T-helper 9 cell (primary cell): ENCODE data around the gene ZNF281.

Experiments
- DNase-seq: peaks from one replicate; pipeline ENCODE4 v3.0.0-alpha.2; 2020

ZNF281 gene

DNA sequence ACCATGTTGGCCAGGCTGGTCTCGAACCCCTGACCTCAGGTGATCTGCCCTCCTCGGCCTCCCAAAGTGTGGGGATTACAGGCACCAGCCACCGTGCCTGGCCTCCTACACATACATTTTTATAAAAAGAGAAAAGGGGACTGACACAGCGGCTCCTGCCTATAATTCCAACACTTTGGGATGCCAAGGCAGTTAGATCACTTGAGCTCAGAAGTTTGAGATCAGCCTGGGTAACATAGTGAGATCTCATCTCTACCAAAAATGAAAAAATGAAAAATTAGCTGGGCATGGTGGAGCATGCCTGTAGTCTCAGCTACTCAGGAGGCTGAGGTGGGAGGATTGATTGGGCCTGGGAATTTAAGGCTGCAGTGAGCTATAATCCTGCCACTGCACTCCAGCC is 23.4 kb downstream of the ZNF281 start:
- no peak for DNase-seq

DNA sequence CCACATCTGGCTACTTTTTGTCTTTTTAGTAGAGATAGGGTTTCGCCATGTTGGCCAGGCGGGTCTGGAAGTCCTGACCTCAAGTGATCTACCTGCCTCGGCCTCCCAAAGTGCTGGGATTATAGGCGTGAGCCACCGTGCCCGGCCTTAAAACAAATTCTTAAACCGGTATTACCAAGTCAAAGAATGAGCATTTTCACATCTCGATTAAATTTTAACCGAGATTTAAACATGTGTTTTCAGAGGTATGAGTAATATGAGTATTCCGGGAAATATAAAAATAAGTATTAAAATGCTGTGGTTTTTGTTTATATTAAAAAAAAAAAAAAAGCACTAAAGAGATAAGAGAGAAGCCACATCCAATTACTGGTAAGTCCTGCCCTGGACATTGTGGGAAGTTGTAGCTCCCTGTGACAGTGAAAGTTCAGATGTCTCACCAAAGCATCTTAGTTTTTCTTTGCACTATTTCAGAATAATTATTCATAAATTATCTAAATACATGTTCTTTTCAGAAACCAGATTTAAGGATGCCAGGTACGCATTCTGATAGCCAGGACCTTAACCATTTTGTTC is 24.9 kb downstream of the ZNF281 start:
- DNase-seq, result no peak

DNA sequence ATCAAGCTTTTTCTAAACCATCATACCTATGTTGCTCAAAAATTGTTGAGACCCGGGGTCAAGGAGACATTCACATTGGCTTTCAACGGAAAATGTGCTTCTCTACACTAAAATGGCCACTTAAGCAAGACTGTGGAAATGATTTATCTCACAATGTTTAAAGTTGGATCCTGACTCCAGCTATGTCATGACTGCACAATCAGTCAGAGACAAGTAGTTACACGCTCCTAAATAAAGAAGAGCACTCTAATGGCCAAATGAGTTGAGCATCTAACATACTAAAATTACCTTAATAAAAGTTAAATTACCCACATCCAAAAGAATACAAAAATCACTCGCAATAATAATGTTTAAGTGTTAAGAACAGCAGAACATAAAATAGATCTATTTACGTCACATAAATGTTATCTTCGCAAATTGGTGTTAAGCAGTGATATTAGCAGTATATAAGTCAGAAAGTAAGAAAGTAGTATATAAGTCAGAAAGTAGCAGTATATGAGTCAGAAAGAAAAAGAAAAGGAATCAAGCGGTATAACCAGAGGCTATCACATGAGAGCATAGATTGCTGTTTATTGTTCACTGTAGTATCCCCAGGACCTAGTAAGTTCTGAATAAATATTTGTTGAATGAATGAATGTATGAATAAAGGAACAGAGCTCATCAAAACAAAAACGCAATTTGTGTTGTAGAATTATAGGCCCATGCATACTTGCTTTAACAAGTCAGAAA is 28.4 kb downstream of the ZNF281 start:
- DNase-seq, result no peak

DNA sequence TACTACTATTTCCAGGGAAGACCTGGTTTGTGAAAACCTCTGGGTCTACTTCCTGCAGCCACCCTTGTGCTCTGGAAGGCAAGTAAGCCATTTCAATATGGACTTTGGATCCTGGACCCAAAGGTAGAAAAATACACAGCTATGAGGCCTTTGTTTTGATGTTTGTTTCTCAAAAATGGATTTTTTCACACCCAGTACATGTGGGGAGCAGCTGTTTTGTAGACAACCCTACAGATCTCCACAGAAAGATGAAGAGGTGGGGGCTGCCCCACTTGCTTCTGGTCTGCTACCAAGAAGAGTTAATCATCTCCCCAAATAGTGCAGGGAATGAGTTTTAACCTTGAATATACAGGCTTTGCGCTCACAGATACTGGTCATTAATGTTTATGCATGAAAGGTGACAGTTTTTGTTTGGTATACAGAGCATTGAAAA is 29.2 kb downstream of the ZNF281 start:
- DNase-seq, result no peak

DNA sequence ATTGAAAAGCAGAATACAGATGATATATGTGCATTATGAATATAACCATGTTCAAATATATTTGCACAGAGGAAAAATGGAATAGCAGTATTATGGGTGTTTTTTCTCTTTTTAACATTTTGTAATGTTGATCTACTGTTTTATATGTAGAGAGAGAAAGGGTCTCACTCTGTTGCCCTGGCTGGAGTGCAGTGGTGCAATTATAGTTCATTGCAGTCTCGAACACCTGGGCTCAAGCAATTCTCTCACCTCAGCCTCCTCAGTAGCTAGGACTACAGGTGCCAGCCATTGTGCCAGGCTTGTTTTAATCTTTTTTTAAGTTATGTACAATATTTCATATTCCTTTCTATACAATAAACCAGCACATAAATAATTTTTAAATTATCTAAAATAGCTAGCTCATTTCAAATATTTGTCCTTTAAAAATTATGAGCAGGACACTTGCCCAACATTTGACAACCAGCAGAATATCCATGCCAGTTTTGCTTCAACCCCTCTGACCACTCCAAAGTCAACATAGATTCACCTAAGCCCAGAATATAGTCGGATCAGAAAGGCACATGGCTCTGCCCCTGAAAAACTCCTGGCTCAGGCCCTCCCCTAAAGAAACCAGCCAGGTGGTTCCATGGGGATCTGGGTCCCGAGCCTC is 29.8 kb downstream of the ZNF281 start:
- DNase-seq, result no peak

DNA sequence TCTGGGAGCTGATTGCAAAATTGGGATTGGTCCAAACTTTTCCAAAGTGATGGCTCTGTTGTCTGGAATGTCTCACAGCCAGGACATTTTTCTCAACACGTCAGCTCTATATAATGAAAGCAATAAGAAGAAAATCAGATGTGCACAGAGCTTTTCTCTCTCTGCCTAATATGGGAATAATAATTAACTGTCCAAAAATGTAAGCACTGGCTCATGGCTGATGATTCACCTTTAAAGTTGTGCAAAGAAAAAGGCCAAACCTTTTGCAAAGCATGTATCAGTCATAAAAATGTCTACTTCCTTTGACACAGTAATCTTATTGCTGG is 30.4 kb downstream of the ZNF281 start:
- no peak for DNase-seq

DNA sequence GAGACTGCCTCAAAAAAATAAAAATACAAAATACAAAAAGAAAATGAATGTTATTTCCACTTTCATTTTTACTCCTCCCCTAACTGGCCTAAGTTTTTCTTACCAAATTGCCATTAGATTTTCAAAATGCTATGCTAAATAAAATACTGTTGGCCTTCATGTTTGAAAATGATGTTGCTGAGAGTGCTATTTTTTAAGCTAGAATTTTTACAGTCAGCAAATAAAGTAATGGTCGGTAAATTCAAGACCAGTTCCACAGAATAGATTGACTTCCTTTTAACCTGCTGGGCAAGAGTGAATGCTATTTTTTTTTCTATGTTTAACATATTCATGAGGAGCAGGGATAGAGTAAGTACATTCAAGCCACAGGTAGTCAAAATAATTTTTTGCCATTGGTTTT is 31.7 kb downstream of the ZNF281 start:
- no peak for DNase-seq

DNA sequence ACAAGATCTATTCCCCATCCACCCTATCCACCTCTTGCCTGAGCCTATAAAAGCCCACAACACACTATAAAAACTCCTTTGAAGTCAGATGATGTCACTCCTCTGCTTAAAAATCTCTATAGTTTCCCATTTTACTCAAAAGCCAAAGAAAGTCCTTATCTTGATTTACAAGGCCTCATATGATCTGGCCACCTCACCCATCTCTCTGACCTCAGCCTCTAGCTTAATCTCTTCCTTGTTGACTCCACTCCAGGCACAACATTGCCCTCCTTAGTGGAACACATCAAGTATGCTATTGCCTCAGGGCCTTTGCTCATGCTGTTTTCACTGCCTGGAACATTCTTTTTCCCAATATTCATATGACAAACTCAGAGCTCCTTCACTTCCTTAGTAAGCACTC is 33.3 kb downstream of the ZNF281 start:
- no peak for DNase-seq

DNA sequence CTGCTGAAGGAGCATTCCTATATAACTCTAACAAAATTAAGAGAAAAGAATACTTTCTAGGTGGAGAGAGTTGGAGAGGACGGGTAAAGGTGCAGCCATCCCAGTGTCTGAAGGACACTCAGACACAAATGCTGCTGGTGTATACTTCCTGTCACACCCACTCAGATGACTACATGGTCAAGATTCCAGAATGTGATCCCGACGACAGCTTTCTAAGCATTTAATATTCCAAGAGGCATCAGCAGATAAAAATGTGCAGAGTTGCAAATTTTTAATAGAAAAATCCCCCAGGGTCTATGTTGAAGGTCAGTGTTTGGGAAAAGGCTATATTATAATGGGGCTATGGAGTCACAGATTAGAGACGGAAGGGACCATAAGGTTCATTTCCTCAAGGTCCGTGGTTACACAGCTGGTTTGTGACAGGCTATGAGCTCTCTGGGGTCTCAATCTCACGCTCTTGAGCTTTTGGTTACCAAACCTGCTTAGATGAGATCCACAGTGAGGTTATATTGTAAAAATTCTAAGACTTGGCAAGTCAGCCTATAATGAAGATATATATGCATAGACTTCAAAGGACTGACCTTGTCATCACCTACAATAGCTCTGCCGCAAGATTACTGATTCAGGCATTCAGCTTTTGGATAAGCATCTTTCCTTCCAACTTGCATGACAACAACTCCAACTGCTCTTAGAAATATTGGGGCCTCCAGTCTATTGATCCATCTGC is 35.1 kb downstream of the ZNF281 start:
- no peak for DNase-seq

DNA sequence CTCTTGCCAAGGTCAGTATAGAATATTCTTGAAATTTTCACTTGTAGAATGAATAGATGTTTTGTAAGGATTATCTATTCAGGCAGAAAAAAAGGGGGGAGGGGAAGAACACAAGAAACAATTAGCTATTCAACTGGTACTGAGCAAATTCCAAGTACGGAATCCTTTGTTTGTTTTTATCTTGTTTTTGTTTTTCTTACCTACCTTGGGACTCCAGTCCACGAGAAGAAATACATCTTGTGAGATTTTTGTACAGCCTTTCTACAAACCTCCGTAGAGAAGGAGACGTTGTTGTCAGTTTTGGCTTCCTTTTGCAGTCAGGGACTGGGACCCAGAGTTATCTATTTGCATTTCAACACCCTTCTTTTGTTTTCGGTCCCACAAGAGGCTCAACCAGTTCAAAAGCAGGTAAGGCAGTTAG is 36.0 kb downstream of the ZNF281 start:
- DNase-seq, result no peak

DNA sequence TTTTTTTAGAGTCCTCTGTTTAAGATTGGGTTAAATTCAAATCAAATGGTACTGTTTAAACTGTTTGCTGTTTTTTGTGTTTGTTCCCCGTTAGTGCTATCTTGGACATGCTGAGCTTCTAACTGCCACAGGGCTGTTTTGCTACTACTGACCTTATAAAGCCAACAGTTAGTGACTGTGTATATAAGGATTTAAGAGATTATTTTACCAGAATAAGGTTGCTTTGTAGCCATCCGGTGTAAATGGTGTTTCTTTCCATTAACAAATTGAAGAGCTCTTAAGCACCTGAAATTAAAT is 37.0 kb downstream of the ZNF281 start:
- no peak for DNase-seq

DNA sequence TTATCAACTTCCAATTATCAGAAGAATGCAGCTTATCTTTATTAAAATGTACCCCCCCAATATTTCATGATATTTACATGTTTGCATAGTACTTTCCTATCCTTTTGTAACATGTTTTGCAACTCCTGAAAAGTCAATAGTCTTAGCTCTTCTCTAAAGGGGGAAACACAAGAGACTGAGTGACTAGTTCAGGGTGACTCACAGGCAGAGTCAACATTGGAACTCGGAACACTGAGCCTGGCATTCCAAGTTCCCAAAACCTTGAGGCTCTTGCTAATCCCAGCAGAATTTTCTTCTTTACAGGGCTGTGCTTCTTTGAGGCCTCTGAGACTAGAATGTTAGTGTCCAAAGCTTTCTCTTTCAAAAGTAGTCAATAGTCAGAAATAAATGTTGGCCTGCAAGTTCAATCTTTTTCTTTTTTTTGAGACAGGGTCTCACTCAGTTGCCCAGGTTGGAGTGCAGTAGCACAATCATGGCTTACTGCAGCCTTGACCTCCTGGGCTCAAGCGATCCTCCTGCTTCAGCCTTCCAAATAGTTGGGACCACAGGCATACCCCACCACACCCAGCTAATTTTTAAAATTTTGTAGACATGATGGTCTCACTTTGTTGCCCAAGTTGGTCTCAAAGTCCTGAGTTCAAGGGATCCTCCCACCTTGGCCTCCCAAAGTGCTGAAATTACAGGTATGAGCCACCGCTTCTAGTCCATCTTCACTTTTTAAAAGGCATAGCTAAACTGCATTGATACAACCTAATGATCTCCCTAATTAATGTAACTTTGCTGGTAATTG is 37.5 kb downstream of the ZNF281 start:
- DNase-seq, result no peak

DNA sequence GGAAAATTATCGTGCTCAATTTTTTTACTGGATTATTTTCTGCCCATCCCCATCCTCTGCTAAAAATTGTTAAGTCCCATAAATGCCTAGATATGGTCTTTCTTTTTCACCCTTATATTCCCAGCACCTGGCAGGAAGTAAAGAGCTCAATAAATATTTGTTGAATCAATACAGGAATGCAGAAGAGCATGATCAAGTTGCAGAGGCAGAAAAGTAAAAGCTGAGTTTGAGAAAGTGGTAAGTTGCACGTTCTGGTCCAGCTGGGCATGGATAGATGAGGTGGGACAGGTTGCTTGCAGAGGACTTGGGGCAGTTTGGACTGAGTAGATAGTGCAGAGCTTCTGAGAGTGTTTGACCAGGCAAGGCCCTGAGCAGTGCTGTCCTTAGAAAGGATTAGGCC is 40.1 kb downstream of the ZNF281 start:
- DNase-seq, result no peak

DNA sequence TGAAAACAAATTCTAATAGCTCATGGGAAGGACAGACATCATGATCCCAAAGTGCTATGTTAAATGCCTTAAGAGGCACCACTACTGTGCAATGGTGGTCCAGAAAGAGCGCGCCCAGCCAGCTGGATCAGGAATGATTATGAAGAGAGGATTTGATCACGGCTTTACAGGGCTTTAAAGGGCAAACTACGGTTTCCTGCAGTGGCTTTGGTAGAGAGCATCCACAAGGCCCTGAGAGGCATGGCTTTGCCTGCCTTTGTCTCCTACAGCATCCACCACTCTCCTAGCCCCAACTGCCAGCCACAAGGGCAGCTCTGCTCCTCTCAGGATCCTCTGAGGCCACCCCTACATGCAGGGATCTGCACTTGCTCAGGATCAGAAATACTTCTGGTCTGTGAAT is 40.7 kb downstream of the ZNF281 start:
- DNase-seq, result no peak

DNA sequence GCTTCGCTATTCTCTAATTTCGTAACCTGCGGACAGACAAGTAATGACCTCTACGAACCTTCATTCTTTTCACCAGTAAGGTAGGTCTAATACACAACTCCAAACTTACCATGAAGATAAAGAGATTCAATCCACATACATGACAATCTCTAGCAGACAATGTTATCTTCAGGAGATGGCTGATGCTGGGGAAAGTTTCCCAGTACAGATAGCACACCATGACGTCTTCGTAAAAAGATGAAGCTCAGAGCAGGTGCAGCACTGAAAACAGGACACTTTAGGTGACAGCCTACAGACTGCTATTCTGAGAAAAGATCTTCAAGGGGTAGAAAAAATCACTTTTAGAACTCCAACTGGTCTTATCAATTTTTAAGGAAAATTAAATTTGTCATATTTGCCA is 41.3 kb downstream of the ZNF281 start:
- DNase-seq, result no peak

DNA sequence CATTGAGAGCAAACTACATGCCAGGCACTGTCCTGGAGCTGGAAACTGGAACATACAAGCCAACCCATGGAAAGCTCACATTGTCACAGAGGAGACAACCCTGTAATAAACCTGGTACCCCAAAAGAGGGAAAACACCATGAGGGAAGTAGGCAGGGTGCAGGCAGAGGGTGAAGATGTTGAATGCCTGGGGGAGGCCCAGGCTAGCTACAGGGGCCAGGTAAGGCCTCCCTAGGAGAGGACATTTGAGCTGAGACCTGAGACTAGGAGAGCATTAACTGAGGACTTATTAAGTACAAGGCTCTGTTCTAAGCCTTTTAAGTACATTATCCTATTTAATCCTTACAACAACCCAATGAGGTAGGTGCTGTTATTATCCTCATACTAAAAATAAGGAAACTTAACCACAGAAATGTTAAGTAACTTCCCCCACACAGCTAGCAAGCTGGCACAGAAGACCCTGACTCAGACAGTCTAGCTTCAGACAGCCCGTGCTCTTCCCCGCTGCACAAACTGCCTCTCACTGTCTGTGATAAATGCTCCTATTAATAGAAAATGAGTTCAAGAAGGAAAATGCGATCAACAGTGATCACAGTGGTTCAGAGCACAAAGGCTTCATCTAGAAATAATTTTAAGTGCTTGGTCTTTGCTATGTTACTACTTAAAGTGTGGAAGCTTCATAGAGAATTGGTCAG is 41.8 kb downstream of the ZNF281 start:
- no peak for DNase-seq

DNA sequence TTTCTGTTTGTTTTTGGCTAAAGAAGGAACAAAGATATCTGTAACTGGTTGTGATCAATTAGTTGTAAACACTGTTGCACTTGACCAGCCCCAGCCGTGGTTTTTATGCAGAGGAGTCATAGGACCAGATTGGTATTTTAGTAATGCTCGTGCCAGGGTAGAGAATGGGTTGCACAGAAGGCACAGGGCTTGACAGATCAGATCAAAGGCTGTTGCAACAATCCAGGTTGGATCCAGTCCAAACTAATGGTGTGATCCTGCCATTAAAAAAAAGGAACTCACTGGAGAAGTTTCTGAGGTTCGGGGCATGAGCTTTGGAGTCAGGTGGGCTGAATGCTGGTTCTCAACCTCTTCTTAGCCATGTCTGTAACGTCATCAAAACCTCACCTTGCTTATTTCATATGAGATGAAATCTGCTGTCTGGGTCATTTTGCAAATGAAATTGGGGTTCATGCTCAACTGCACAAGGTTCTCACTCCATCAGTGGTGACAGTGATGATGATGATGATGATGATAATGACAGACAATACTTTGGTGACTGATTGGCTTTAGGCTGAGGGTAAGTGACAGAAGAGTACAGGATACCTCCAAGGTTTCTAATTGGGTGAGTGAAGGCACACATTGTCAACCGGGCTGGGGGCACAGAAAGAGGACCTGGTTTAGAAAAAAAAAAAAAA is 43.1 kb downstream of the ZNF281 start:
- no peak for DNase-seq

DNA sequence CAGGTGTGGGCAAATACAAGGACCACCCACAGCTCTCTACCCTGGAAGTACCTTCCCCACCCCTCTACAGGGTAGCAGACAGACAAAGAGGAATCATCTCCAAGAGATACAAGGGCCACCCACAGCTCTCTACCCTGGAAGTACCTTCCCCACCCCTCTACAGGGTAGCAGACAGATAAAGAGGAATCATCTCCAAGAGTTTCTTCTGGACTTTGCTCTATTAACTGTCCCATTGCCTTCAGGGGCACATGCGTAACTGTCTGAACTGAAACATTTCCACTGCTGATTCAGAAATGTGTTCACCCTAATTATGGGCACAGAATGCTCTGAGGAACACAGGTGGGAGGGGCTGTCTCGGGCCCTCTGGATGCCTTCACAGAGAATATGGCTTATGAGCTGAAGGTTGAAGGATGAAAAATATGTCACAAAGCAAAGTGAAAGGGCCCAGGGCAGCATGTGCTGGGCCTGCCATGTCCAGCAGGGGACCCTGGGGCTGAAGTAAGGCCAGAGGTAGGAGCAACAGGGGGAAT is 43.9 kb downstream of the ZNF281 start:
- no peak for DNase-seq

DNA sequence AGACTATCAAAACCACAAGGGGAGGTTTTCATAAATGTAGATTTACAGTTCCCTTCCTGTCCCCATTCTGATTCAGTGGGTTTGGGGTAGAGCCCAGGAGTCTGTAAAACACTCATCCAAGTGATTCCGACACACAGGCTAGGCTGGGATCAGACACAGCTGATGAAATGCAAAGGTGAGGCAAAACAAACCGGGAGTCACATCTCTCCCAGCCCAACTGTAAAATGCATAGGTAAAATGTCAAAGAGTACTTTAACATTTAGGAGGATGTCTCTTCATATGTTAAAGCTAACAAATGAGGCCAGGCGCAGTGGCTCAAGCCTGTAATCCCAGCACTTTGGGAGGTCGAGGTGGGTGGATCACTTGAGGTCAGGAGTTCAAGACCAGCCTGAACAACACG is 45.0 kb downstream of the ZNF281 start:
- no peak for DNase-seq

DNA sequence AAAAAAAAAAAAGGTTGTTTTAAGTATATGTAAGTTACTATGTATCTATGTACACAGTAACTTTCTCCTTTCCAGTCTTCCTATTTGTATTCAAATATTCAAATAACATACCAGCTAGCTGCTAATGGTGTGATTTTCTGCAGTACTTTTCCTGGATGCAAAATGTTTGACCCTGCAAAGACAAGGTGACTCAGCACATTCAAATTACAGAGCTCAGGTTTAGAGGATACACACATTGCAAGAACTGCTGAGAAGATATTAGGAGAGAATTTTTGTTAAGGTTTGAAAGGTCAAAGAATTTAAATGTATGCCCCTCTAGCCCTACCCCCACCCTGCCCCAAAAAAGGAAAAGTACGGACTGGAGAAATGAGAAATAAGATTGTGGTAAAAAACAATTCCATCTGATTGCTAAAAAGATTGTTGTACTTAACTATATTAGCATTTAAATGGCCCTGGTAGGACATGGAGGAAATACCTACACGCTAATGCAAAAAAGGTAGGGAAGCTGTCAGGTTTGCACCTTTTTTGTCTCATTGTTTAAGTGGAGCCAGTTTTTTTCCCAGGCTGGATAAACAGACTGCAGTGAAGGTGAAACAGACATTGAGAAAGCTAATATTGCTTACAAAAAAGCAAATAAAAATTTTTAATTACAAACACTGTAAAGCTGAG is 45.6 kb downstream of the ZNF281 start:
- DNase-seq, result no peak

DNA sequence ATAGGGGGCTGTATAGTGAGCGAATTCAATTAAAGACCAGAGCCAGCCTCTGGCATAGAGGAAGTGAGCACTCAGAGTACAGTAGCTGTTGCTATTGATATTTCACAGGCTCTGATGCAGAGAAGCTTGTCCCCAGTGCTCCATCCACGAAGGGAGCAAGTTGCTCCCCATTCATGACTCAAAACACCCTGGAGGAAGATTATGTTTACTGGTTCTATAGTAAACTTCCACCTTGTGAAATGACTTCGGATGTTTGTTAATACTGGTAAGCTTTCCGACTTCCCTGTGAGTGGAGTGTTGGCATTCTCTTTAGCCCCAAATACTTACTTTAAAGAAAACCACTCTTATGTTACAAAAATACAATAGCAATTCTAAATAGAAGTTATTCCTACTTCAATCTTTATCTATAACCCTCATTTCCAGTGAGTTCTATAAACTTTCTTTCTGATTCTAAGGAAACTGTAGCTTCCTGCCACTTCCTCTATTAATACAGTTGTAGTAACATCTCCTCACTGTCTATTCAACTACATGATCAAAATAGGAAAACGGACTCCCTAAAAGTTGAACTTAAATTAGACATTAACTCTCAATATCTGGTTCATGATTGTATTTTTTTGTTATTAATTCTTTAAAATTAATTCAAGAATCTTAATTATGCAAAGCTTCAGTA is 46.4 kb downstream of the ZNF281 start:
- DNase-seq, result no peak
